DND-41 (cell line): ENCODE results near the gene ELK1.

Experiments used
- ATAC-seq: fragments of 200-7000 bp; cut with Tn5 transposase; 3 replicates; pipeline ENCODE4 v1.9.1; 2021; ENCODE audit warnings: low read depth; ENCODE audit not compliant: insufficient read depth
- DNase-seq: peaks from one replicate; pipeline ENCODE4 v3.0.0-alpha.2; 2020
- H2AFZ ChIP-seq: 2 replicates; pipeline ENCODE4 v1.6.0; 2012; ENCODE audit warnings: low read depth, low read length
- H3K27ac ChIP-seq: 2 replicates; pipeline ENCODE4 v1.5.1; 2012; ENCODE audit warnings: low read length, inconsistent platforms
- H3K27me3 ChIP-seq: fragments of 200-600 bp; sonication (generic); 2 replicates; pipeline ENCODE4 v1.6.0; 2012; ENCODE audit warnings: low read length, mild to moderate bottlenecking, inconsistent platforms; ENCODE audit not compliant: insufficient read depth, poor library complexity
- H3K36me3 ChIP-seq: 2 replicates; pipeline ENCODE4 v1.5.1; 2012; ENCODE audit warnings: low read length, inconsistent platforms; ENCODE audit not compliant: insufficient read depth
- H3K4me1 ChIP-seq: 2 replicates; pipeline ENCODE4 v1.5.1; 2012; ENCODE audit warnings: mild to moderate bottlenecking, low read length; ENCODE audit not compliant: insufficient read depth
- H3K4me2 ChIP-seq: 2 replicates; pipeline ENCODE4 v1.6.0; 2012; ENCODE audit warnings: mild to moderate bottlenecking, moderate library complexity, low read length, inconsistent platforms; ENCODE audit not compliant: insufficient read depth
- H3K4me3 ChIP-seq, 2 experiments: fragments of 200-600 bp in 1 of 2; shearing (Covaris generic) in 1 of 2; 2 replicates each; pipeline ENCODE4 v1.5.1; 2012 to 2016; ENCODE audit warnings: inconsistent platforms in 2 of 2, low read length in 2 of 2, mild to moderate bottlenecking in 2 of 2, low read depth in 1 of 2, moderate library complexity in 1 of 2
- H3K79me2 ChIP-seq: 2 replicates; pipeline ENCODE4 v1.6.0; 2012; ENCODE audit warnings: low read length, inconsistent platforms; ENCODE audit not compliant: insufficient read depth
- H3K9ac ChIP-seq: 2 replicates; pipeline ENCODE4 v1.6.0; 2012; ENCODE audit warnings: low read depth, mild to moderate bottlenecking, inconsistent platforms, low read length, moderate library complexity
- H3K9me3 ChIP-seq: 2 replicates; pipeline ENCODE4 v1.5.1; 2012; ENCODE audit warnings: low read length, moderate library complexity, mild to moderate bottlenecking, inconsistent platforms; ENCODE audit not compliant: insufficient read depth, severe bottlenecking
- H4K20me1 ChIP-seq: 2 replicates; pipeline ENCODE4 v1.6.0; 2012; ENCODE audit warnings: low read length; ENCODE audit not compliant: insufficient read depth
- CTCF ChIP-seq: IDR thresholded peaks from 2 replicates; pipeline ENCODE4 v1.5.1; 2012; ENCODE audit warnings: borderline replicate concordance, low read length, moderate library complexity, mild to moderate bottlenecking; ENCODE audit not compliant: poor library complexity, severe bottlenecking; ENCODE audit errors: extremely low read depth
- EZH2 ChIP-seq: IDR thresholded peaks from 3 replicates; pipeline ENCODE4 v1.6.1; 2012; ENCODE audit warnings: borderline replicate concordance, low read depth, mild to moderate bottlenecking, moderate library complexity, low read length, inconsistent platforms; ENCODE audit not compliant: severe bottlenecking

ELK1 gene

GRCh38 chrX:47650164-47651042, at the start of gene ELK1:
Gene ELK1 (minus strand): TSS chrX:47650563. CDS start chrX:47641441, 9,122 bp downstream.
- Histone ChIP-seq H3K9me3 (no peaks in the 10 kb centered on the region), H3K79me2 (peaks cover 41% of the 10 kb centered on the region), H3K4me1 (peaks cover 39% of the 10 kb centered on the region), H3K27me3 (no peaks in the 10 kb centered on the region), H3K4me2 (peak within 1 kb of the TSS; percentile 93), H3K36me3 (peaks cover 38% of the 10 kb centered on the region), H3K9ac (peak within 1 kb of the TSS; percentile 72), H3K4me3 (peak within 1 kb of the TSS; percentile 39 to 76; a peak in 3 of 4 replicates), H2AFZ (peak within 1 kb of the TSS; percentile 84), H4K20me1 (no peaks in the 10 kb centered on the region), H3K27ac (peak within 1 kb of the TSS; percentile 81)
- ATAC-seq: peak; percentile 94
- DNase-seq: peak; percentile 96
- TF ChIP-seq EZH2 (no peak), CTCF (peak; percentile 11)

GRCh38 chrX:47697181-47697580, 46.8 kb upstream of the ELK1 start:
- no peaks in the 10 kb centered on the region for H4K20me1 ChIP-seq
- no peaks in the 10 kb centered on the region for H3K4me1 ChIP-seq
- H3K27ac ChIP-seq: no peak overlapping the region
- DNase-seq (no peak), ATAC-seq (no peak)
- H3K9me3 ChIP-seq: no peaks in the 10 kb centered on the region
- no peaks in the 10 kb centered on the region for H3K36me3 ChIP-seq
- no peak for TF ChIP-seq CTCF
- no peak for TF ChIP-seq EZH2
- H2AFZ ChIP-seq: no peak overlapping the region
- no peak overlapping the region for H3K4me2 ChIP-seq
- no peak overlapping the region for H3K9ac ChIP-seq
- no peaks in the 10 kb centered on the region for H3K27me3 ChIP-seq
- no peak overlapping the region for H3K4me3 ChIP-seq
- H3K79me2 ChIP-seq: no peaks in the 10 kb centered on the region

- Histone ChIP-seq H3K36me3 (no peaks in the 10 kb centered on the region), H4K20me1 (no peaks in the 10 kb centered on the region), H3K9me3 (no peaks in the 10 kb centered on the region), H2AFZ (no peak overlapping the region), H3K27me3 (no peaks in the 10 kb centered on the region), H3K9ac (no peak overlapping the region), H3K4me2 (no peak overlapping the region), H3K27ac (no peak overlapping the region), H3K79me2 (no peaks in the 10 kb centered on the region), H3K4me3 (no peak overlapping the region), H3K4me1 (no peaks in the 10 kb centered on the region)
- no peak for DNase-seq
- ATAC-seq: no peak
- peak; percentile 5 for TF ChIP-seq CTCF
- TF ChIP-seq EZH2: no peak
Observed at GRCh38 chrX:47690175-47690574, 39.8 kb upstream of the ELK1 start.
